ENCODE data around the gene CAB39L.

DNA sequence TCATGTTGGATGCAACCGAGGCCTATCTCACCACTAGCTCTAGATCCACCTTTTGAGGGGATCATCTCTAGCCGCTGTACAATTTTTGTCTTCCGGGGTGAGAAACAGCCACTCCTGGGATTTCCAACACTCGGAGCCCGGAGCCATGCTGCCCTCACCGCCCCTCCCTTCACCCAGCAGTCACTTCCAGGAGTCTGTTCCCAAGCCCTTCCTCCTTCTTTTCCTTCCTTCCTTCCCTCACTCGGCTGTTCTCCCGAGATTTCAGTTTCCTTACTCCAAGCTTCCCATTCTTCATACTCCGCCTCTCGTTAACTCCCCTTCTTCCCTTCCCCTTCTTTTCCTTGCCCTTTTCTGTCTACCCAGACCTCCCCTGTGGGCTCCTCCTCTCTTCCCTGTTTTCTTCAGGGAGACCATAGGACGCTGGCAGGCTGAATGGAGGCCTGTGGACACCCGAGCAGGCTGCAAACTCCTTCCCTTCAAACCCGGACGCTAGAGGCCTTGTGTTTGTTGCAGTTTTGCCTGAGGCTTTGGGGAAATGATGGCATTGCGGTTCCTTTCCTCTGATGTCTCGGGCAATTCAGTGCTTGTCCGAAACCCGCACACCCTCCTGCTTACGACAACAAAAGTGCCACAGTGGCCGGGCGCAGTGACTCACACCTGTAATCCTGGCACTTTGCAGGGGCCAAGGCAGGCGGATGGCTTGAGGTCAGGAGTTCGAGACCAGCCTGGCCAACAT is 96.0 kb downstream of the CAB39L start:
- TF ChIP-seq CTCF (IDR thresholded peaks at IDR 0.05; ENCODE audit: low read depth, low read length, missing input control) (no peak), REST (IDR thresholded peaks at IDR 0.05) (no peak), HNF4G (IDR thresholded peaks at IDR 0.05) (no peak), JUND (IDR thresholded peaks at IDR 0.05) (no peak), YY1 (IDR thresholded peaks at IDR 0.05) (no peak), TAF1 (conservative IDR thresholded peaks at IDR 0.05) (no peak), EGR1 (IDR thresholded peaks at IDR 0.05; ENCODE audit: low read depth in 2 of 2) (no peak)
- TF ChIP-seq, protein P1, sequence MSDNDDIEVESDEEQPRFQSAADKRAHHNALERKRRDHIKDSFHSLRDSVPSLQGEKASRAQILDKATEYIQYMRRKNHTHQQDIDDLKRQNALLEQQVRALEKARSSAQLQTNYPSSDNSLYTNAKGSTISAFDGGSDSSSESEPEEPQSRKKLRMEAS (IDR thresholded peaks at IDR 0.05) = no peak
- TF ChIP-seq, protein P2, sequence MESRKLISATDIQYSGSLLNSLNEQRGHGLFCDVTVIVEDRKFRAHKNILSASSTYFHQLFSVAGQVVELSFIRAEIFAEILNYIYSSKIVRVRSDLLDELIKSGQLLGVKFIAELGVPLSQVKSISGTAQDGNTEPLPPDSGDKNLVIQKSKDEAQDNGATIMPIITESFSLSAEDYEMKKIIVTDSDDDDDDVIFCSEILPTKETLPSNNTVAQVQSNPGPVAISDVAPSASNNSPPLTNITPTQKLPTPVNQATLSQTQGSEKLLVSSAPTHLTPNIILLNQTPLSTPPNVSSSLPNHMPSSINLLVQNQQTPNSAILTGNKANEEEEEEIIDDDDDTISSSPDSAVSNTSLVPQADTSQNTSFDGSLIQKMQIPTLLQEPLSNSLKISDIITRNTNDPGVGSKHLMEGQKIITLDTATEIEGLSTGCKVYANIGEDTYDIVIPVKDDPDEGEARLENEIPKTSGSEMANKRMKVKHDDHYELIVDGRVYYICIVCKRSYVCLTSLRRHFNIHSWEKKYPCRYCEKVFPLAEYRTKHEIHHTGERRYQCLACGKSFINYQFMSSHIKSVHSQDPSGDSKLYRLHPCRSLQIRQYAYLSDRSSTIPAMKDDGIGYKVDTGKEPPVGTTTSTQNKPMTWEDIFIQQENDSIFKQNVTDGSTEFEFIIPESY (IDR thresholded peaks at IDR 0.05) = no peak

Measured in liver (tissue), 3 donors.